ENCODE results near the gene CA11.
A peak's percentile ranks its signal among the peaks of the same experiment; 100 is the strongest.
"Not testable (repeated sequence)": the region's sequence is repeated elsewhere in the genome, so short reads cannot be mapped to it uniquely, and the experiment has no call there.

CA11 gene

DNA sequence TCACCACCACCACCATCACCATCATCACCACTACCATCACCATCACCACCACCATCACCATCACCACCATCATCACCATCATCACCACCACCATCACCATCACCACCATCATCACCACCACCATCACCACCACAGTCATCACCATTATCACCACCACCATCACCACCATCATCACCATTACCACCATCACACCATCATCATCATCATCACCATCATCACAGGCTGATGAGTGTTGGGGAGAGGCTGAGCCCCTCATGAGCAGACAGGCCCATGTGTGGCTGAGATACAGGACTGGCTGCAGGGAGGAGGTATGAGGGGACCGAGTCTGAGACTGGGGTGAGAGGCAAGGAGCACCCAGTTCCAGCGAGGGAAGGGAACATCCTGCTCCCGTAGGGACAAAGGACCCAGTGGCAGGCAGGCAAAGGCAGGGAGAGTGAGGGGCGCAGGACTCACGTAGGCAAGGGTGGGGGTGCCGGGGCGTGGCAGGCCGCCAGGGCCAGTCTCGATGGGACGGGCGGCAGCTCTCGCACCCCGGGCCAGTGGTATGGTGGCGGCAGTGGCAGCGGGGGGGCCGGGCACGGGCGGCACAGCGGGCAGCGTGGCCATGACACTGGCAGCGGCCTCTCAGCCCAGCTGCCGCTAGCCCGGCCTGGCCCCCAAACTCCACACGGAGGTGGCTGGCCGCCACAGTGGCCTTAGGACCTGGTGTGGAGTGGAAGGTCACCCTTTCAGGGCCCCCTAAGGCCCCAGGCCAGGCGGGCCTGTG lies 24.1 kb upstream of the CA11 start:
- no peak for DNase-seq

DNA sequence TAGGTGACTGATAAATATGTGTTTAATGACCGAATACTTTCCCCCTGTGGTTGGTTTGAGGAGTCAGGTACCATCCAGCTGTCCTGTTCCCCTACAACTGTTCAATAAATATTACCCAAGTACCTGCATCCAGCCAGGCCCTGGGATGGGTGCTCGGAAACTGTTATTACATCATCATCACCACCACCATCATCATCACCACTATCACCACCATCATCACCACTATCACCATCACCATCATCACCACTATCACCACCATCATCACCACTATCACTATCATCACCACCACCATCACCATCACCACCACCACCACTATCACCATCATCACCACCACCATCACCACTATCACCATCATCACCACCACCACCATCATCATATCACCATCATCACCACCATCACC lies 22.8 kb upstream of the CA11 start:
- no peak for DNase-seq

DNA sequence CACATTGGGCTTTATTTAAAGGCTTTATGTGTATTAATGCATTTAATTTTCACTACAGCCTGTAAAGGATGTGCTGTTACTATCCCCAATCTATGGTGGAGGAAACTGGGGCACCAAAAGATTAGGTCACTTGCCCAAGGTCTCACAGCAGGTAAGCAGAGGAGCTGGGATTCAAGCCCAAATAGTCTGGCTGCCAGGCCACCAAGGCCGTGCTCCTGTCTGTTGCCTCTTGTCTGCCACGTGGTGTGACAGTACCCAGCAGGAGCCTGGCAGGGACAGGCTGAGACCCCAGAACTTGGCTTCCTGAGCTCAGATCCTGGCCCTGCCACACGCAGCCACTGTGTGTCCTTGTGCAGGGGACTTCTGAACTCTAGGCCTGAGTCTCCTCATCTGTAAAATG lies 22.3 kb upstream of the CA11 start:
- no peak for DNase-seq

DNA sequence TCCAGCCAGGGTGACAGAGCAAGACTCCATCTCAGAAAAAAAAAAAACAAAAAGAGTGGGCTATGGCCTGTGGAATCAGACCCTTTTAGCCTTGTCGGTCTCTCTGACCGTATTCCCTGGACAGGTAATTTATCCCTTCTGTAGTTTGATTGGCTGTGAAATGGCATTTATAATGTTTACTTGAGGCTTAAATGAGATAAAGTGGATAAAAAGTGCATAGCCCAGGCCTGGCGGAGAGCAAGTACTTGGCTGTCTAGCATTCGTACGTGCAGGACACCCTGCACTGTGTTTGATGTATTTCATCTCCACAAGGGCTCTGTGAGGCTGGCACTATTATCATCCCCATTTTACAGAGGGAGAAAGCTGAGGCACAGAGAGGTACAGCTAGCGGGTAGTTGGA lies 19.8 kb upstream of the CA11 start:
- no peak for DNase-seq

DNA sequence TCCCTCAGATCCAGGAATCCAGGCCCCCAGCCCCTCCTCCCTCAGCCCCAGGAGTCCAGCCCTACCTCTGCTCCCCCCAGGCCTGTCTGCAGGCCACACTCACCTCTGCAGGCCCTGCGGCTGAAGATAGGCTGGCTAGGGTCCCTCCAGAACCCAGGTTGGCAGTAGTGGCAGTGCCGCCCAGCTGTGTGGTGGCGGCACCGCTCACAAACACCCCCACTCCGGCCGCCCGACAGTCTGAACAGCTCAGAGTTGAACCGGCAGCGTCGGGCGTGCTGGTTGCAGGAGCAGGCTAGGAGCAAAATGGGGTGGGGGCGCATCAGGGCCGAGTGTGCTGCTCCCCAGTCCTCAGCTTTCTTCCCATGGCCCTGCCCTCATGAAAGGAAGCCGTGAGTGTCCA lies 18.5 kb upstream of the CA11 start:
- DNase-seq, result no peak

DNA sequence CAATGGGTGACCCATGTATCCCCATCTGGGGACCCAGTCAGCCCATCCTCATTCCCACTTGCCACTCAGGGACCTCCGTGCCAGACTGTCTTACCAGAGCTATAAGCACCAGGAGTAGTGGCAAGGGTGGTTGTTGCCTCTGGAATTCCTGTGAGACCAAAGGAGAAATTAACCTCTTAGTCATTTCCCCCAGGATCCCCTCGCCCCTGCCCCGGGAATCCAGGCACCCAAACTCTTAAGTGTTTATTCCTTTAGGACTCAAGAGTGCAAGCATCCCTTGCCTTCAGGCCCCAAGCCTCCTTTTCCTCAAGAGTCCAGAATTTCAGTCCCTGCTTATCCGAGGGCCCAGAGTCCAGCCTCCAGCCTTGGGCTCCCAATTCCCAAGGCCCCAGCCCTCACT lies 17.7 kb upstream of the CA11 start:
- no peak for DNase-seq

DNA sequence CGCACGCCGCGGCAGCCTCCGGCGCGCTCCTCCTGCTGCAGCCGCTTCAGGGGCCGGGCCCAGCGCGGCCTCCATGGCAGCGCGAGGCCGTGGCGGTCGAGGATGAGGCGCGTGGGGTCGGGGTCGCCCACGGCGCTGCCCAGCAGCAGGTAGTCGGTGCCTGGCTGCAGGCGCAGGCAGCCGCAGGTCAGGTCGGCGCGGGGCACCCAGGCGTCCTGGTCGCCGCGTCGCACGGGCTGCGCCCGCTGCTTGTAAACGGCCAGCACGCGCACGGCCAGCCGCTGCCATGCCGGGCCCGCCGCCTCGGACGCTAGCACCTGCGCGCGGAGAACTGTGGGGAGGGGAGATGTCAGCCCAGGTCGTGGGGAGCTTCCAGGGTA lies 15.7 kb upstream of the CA11 start:
- DNase-seq, result no peak

DNA sequence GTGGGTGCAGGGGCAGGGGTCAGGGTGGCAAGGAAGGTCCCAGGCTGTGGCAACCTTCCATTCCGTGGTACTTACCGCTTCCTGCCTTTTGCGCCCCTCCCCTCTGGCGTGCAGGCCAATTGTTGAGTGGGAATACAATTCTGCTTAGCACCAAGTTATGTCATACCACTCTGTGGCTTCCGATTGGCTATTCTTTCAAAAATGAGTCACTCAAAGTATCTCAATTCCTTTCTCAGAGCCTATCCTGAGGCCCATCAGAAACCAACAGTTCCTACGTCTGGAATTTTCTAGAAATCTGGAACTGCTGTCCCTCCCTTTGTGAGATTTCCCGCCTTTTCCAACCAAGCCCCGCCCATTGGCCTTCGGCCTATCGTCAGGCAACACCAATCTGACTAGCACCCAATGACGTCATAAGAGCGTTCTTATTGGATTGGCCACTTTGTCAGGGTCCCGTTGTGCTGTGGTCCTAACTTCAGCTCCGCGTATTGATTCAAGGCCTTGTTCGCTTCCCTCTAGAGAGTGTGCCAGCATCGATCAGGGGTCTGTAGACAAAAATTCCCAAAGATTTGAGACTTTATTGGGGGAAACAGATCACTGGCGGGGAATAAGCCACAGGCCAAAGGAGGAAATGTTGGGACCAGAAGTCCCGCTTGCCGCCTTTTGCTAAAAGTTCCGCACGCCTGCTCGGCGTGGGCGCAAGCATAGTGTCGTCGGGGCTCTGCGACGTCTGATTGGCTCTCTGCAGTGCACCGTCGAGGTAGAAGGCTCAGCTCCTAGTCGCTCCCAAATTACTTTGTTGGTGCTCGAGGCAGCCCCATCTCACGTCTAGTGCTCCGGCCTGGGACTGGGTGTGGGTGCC lies 15.1 kb upstream of the CA11 start:
- DNase-seq, result peak; percentile 92

DNA sequence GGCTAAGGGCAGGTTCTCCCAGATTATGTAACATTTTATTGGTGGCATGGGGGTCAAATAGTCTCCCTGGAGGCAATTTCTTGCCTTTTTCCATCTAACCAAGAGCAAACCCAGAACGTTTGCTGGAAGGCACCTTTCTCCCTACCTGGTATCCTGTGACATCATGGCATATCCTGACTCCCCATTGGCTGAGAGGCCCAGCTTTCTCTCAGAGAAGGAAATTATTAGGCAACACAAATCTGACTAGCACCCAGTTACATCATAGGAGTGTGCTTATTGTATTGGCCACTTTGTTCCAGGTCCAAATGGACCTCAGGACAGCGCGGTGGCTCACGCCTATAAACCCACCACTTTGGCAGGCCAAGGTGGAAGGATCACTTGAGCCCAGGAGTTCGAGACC lies 13.8 kb upstream of the CA11 start:
- DNase-seq, result peak; percentile 27

DNA sequence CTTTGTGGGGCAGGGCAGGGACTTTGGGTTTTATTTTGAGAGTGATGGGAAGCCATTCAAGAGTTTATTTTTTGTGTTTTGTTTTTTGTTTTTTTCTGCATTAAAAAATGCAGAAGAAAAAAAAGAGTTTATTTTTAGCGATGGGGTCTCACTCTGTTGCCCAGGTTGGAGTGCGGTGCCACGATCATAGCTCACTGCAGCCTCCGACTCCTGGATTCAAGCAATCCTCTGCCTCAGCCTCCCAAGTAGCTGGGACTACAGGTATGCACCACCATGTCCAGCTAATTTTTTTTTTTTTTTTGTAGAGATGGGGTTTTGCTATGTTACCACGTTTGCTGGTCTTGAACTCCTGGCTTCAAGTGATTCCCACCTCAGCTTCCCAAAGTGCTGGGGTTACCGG lies 12.5 kb upstream of the CA11 start:
- no peak for DNase-seq

DNA sequence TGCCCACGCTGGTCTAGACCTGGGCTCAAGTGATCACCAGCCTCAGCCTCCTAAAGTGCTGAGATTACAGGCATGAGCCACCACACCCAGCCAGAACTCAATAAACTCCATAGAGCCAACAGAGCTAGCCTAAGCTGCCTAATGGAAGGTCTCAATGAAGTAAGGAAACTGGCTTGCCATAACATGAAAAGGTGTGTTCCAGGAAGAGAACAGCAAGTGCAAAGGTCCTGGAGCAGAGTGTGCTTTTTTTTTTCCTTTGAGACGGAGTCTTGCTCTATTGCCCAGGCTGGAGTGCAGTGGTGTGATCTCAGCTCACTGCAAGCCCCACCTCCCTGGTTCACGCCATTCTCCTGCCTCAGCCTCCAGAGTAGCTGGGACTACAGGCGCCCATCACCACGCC lies 11.8 kb upstream of the CA11 start:
- DNase-seq, result not testable (repeated sequence)

DNA sequence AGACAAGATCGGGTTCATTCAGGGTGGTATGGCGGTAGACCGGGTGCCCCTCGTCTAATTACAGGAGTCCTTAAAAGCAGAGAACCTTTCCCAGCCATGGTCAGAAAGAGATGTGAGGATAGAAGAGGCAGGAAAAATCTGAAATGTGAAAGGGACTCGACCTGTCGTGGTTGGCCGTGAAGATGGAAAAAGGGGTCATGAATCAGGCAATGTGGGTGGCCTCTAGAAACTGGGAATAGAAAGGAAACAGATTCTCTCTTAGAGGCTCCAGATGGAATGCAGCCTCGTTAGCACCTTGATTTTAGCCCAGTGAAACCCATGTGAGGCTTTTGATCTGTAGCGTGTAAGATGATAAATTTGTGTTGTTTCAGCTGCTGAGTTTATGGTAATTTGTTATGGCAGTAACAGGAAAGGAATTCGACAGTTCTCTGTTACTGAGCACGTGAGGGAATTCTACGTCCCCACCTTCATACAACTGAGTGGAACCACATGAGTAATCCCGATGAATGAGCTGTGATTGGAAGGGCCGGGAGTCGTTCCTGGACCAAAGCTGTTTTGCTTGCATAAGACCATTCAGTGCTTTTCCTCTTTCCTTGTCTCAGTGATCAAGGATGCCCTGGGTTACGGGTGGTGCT lies 11.0 kb upstream of the CA11 start:
- no peak for DNase-seq

DNA sequence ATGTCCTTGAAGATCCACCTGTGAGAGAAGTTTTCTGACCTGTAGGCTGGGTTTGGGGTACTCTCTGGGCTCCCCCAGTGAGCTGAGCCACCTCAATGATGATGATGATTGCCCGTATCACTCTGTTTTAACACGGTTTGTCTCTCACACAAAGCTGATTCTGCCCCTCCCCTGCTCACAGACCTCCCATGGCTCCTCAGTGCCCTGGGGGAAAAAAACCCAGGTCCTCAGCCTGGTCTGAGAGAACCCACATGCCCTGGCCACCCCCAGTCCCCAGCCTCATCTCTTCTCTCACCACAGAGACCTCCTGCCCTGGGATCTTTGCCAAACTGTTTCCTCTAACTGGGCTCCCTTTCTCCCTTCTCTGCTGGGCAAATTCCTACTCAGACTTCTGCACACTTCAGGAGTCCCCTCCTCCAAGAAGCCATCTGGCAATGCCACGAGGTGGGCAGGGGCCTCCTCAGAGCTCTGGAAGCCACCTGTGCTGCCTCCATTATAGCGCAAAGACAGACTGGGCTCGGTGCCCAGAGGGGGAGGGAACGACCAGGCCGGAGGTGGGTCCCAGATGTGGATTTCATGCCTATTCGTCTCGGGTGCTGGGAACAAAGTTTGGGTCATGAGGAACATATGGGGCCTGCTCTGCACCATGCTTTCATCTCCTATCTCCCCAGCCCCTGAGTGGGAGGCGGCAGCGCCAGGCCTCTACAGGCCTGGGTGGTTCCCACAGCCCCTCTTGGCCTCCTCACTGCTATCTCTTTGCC lies 8.5 kb upstream of the CA11 start:
- DNase-seq, result no peak

DNA sequence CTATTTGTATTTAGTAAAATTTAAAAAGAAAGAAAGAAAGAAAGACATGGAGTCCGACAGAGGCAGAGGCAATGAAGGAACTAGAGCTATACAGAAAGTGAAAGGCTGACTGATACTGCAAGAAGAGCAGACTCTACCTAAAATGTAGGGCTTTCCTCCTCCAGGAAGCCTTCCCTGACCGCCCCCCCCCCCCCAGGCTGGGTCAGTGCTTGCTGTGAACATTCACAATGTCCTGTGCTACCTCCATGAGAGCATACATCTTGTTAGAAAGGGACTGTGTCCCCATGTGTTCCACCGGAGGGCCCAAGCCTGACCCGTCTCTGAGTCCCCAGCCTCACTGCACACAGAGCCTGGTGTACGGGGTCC lies 5.7 kb upstream of the CA11 start:
- DNase-seq, result no peak

DNA sequence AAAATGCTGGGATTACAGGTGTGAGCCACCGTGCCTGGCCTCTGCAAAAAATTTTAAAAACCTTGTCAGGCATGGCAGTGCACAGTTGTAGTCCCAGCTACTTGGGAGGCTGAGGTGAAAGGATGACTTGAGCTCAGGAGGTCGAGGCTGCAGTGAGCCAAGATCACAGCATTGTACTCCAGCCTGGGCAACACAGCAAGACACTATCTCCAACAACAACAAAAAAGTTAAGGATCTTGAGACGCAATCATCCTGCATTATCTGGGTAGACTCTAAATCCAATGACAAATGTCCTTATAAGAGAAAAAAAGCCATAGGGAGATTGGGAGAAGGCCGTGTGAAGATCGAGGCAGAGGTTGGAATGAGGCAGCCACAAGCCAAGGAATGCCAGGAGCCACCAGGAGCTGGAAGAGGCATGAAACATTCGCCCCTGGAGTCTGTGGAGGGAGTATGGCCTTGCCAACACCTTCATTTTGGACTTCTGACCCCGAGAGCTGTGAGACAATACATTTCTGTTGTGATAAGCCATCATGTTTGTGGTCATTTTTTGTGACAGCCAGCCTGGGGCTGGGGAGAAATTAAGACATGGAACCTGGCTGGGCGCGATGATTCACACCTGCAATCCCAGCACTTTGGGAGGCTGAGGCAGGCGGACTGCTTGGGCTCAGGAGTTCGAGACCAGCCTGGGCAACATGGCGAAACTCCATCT lies 5.1 kb upstream of the CA11 start:
- no peak for DNase-seq

DNA sequence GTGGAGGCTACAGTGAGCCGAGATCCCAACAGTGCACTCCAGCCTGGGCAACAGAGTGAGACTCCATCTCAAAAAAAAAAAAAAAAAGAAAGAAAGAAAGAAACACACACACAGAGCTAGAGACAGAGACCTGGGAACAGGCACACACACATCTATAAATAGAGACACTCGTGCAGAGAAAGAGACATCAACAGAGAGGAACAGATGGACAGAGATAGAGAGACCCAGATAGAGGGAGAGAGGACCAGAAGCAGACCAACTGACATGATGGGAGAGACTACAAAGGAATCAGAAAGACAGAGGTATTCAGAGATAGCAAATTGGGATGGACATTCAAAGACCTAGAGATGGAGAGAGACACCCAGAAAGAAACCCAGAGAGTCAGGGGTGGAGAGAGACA lies 2.1 kb upstream of the CA11 start:
- DNase-seq, result no peak

DNA sequence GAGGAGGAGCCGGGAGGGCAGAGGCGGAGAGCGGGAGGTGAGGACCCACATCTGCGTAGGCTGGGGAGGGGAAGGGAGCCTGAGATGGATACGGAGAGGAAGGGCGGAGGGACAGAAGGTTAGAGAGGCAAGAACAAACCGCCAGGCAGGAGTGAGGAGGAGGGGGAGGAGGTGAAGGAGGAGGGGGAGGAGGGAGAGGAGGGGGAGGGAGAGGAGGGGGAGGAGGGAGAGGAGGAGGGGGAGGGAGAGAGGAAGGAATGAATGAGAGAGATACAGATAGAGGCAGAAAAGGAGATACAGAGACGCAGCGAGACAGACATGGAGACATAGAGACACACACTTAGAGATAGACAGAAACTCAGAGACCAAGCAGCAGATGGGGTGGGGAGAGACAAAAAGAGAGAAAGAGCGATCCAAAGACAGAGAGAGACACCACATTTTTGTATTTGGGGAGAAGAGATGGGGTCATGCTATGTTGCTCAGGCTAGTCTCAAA lies 782 bp upstream of the CA11 start:
- no peak for DNase-seq

DNA sequence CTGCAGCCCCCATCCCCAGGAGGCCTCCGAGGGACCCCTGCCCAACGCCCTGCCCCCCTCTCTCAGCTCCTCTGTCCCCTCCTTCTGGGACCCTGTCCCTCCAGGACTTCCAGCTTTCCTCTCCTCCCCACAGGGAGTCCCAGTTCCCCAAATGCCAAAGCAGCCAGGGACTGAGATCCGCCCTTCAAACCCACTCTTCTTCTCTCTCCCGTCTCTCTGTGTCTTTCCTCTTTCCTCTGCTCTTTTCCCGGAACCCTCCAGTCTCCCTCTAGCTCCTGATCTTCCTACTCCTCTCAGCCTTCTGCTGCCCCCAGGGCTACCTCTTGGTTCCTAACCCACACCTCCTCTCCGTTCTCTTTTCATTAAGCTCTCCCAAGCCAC lies 377 bp downstream of the CA11 start:
- DNase-seq, result no peak

DNA sequence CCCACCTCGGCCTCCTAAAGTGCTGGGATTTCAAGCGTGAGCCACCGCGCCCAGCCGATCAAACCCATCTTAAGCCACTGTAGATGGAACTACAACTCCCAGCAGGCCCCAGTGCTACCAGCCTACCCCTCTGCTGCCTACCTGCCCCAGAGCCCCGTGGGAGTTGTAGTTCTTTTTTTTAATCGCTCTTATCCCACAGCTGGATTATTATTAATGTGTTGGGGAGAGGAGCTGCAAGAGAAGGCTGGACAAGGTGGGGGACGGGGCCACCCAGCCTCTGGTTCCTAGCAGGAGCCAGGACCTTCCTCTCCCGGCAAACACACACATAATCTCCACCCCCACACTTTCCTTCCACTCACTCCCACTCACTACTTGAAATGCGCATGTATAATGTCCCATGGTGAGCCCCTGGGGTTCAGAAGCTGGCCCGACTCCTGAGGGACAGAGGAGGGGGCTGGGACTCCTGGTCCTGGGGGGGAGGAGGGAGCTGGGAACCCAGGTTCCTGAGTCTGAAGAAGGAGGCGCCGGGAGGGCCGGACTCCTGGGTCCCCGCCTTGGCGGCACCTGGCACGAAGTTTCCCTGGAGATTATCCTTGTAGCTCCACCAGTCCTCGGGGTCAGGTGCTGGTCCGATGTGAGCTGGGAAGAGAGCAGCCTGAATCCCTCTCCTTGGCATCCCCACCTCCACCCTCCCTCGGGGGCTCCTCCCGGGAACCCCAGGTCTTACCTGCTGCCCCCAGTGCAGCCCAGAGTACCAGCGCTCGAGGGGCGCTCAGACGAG lies 958 bp downstream of the CA11 start:
- DNase-seq, result peak; percentile 84

DNA sequence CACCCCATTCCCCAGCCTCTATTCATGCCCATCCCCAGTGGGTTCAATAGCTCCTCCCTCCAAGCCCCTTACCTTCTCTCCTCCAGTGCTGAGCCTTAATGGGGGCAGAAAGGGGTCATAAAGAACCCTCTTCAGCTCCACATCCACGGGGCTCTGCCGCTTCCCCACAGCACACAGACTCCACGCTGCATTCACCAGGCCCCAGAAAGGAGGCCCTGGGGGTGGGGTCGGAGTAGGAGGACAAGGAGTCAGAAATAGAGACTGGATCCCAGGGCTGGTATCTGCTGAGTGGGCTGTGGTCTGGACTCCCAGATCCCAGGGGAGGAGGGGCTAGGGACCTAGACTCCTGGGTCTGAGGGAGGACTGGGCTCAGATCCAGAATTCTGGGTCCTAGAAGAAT lies 1.6 kb downstream of the CA11 start:
- DNase-seq, result no peak

DNA sequence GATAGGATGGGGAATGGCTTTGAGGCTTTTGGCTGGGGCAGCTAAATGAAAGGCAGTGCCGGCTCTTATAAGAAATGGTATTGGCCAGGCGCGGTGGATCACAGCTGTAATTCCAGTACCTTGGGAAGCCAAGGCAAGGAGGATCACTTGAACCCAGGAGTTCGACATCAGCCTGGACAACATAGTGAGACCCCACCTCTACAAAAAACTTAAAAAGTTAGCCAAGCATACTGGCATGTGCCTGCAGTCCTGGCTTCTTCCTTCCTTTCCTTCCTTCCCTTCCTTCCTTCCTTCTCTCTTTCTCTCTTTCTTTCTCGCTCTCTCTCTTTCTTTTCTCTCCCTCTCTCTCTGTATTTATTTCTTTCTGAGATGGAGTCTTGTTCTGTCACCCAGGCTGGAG lies 3.1 kb downstream of the CA11 start:
- no peak for DNase-seq

DNA sequence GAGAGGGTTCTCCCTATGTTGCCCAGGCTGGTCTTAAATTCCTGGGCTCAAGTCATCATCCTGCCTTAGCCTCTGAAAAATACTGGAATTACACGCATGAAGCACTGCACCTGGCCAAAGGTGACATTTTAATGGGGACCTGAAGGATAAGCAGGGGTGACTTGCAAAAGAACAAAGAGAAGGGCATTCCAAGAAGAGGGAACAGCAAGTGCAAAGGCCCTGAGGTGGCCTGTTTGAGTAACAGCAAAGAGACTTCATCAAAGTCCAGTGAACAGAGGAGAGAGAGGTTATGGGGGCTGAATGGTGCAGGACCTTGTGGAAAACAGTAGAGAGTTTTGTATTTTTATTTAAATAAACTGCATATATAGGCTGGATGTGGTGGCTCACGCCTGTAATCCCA lies 4.1 kb downstream of the CA11 start:
- no peak for DNase-seq

All from CD4-positive, alpha-beta T cell treated with Interleukin-17A for 1 hour (primary cell).